Left renal cortex interstitium (tissue), 4 donors: ENCODE results near the gene ENOX1. TPM values are rescaled to one million over a fixed set of nuclear protein-coding genes. Genes with fewer than 3 reads are reported as not detected.

Experiments
- DNase-seq, 4 donors: peaks; one replicate each; pipeline ENCODE4 v3.0.0-alpha.2; 2013; ENCODE audit warnings: low read depth in 4 of 4, low spot score in 2 of 4, missing footprints in 1 of 4
- polyA plus RNA-seq, 4 donors: library from polyadenylated mRNA; unstranded; fragments of 120-200 nt; gene quantifications; one replicate each; pipeline ENCODE4 v1.2.1, GENCODE V29; 2013; ENCODE audit not compliant: insufficient read length in 4 of 4

Gene ENOX1
- polyA plus RNA-seq, 4 donors, result 9.6 to 12.0 (median 10.6) TPM

- no peak for DNase-seq
Measured at GRCh38 chr13:43676320-43676719, 110.5 kb downstream of the ENOX1 start.

GRCh38 chr13:43675577-43675976 is 111.2 kb downstream of the ENOX1 start:
- DNase-seq, result no peak

- no peak for DNase-seq
Measured at GRCh38 chr13:43669964-43670363, 116.8 kb downstream of the ENOX1 start.

GRCh38 chr13:43669101-43669500 is 117.7 kb downstream of the ENOX1 start:
- no peak for DNase-seq

GRCh38 chr13:43666403-43666802 is 120.4 kb downstream of the ENOX1 start:
- no peak for DNase-seq

GRCh38 chr13:43665388-43665787 is 121.4 kb downstream of the ENOX1 start:
- DNase-seq, result no peak

- no peak for DNase-seq
Measured at GRCh38 chr13:43664700-43665191, 122.0 kb downstream of the ENOX1 start.

GRCh38 chr13:43663474-43664090 is 123.2 kb downstream of the ENOX1 start:
- DNase-seq, result no peak

GRCh38 chr13:43662976-43663375 is 123.8 kb downstream of the ENOX1 start:
- no peak for DNase-seq

GRCh38 chr13:43661161-43661830 is 125.5 kb downstream of the ENOX1 start:
- no peak for DNase-seq

GRCh38 chr13:43657485-43657884 is 129.3 kb downstream of the ENOX1 start:
- no peak for DNase-seq

- no peak for DNase-seq
Measured at GRCh38 chr13:43653980-43654379, 132.8 kb downstream of the ENOX1 start.

- no peak for DNase-seq
Measured at GRCh38 chr13:43653395-43653794, 133.4 kb downstream of the ENOX1 start.

GRCh38 chr13:43652760-43653159 is 134.0 kb downstream of the ENOX1 start:
- no peak for DNase-seq

- DNase-seq, result no peak
Measured at GRCh38 chr13:43650882-43651281, 135.9 kb downstream of the ENOX1 start.

GRCh38 chr13:43648733-43649132 is 138.0 kb downstream of the ENOX1 start:
- DNase-seq, result no peak

GRCh38 chr13:43647471-43647870 is 139.3 kb downstream of the ENOX1 start:
- no peak for DNase-seq

GRCh38 chr13:43640476-43640875 is 146.3 kb downstream of the ENOX1 start:
- DNase-seq, result no peak

- DNase-seq, result no peak
Measured at GRCh38 chr13:43631106-43631505, 155.7 kb downstream of the ENOX1 start.

GRCh38 chr13:43629691-43630480 is 156.9 kb downstream of the ENOX1 start:
- no peak for DNase-seq

- no peak for DNase-seq
Measured at GRCh38 chr13:43626994-43627393, 159.8 kb downstream of the ENOX1 start.

- DNase-seq, result no peak
Measured at GRCh38 chr13:43614063-43614462, 172.7 kb downstream of the ENOX1 start.
